ENCODE results near the gene CSTF2T.
A peak's percentile ranks its signal among the peaks of the same experiment; 100 is the strongest.
"Not testable (repeated sequence)": the region's sequence is repeated elsewhere in the genome, so short reads cannot be mapped to it uniquely, and the experiment has no call there.

The CSTF2T gene

DNA sequence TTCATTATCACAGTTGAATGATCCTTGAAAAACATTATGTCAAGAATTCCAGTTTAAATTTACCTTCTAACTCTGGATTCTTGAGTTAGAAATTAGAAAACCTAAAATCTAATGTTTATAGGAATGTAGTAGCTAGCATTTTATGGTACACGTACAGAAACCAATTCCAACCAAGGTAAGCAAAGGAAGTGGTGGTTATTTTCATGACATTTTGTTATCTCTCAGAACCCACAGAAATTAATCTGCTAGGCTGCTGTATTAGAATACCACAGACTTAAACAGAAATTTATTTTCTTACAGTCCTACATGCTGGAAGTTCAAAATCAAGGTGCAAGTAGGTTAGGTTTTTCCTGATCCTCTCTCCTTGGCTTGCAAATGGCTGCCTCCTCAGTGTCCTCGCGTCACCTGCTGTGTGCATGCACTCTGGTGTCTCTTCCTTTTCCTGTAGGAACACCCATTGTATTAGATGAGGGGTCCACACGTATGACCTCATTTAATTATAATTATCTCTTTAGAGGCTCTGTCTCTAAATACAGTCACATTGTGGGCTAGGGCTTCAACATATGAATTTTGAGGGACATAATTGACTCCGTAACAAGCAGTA, 8.5 kb upstream of the CSTF2T start:
- no peak overlapping the region for H3K4me3 Mint-ChIP-seq

DNA sequence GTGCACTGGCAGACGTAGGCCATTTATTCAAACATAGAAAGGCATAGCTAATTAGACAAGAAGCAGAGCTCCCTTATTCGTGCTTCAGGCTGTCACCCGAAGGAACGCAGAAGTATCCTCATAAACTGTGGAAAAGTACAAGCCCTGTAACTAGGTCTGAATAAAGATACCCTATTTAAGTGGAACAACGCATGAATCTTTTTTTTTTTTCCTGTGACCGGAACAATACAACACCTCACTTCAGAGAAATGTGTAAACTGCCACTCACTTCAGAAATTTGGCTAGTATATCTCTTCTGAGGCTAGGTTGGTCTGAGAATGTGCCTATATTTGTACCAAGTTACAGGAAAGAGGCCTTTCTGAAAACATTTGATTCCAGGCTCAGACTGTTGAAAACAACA, 8.0 kb upstream of the CSTF2T start:
- no peak for DNase-seq
- H3K9me3 Mint-ChIP-seq: no peaks in the 10 kb centered on the region
- H3K27me3 Mint-ChIP-seq: no peaks in the 10 kb centered on the region
- H3K4me1 Mint-ChIP-seq: peaks cover 14% of the 10 kb centered on the region
- no peak overlapping the region for H3K27ac Mint-ChIP-seq
- no peaks in the 10 kb centered on the region for H3K36me3 Mint-ChIP-seq (ENCODE audit: low read depth)
- H3K4me3 Mint-ChIP-seq: no peak overlapping the region
- no peak for ATAC-seq

More for the DNA sequence above, 8.5 kb upstream of the CSTF2T start:
- no peak for DNase-seq
- ATAC-seq: no peak
- H3K27me3 Mint-ChIP-seq: no peaks in the 10 kb centered on the region
- H3K4me1 Mint-ChIP-seq: peaks cover 14% of the 10 kb centered on the region
- H3K27ac Mint-ChIP-seq: no peak overlapping the region
- H3K9me3 Mint-ChIP-seq: no peaks in the 10 kb centered on the region
- no peaks in the 10 kb centered on the region for H3K36me3 Mint-ChIP-seq (ENCODE audit: low read depth)

DNA sequence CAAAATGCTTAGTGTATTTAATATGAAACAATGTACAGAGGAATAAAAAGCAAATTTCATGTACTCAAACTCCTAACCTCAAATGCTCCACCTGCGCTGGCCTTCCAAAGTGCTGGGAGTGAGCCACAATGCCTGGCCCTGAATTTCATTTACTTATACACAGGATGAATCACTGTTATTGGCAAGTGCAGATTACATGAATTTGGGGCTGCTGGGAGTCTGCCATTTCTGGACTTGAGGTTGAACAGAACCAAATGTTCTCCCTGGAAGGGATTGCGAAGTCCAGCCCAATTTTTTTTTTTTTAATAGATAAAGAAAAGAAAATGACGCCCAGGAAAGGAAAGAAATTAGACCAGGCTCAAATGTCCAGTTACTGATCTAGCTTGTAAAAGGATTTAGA, 6.8 kb upstream of the CSTF2T start:
- no peaks in the 10 kb centered on the region for H3K9me3 Mint-ChIP-seq
- H3K27me3 Mint-ChIP-seq: no peaks in the 10 kb centered on the region
- no peak overlapping the region for H3K27ac Mint-ChIP-seq
- ATAC-seq: no peak
- H3K4me1 Mint-ChIP-seq: peaks cover 17% of the 10 kb centered on the region
- DNase-seq: no peak
- no peaks in the 10 kb centered on the region for H3K36me3 Mint-ChIP-seq (ENCODE audit: low read depth)
- H3K4me3 Mint-ChIP-seq: no peak overlapping the region

DNA sequence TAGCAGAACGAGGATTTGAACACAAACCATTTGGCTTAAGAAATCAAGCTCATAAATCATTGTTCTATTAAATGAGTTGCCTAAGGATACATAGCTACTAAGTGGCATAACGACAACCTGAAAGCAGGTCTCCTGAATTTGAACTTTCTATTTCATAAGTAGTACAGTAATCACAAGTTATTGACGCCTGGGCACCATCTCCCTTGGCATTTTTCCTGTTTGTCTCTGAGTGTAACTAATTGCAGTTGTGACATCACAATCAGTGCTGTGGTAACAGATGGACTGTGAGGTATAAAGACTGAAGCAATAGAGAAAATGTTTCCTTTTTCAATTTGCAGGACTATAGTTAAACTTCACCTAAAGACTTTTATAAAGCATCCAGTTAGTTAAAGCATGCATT, 6.4 kb upstream of the CSTF2T start:
- Mint-ChIP-seq H3K4me1 (peaks cover 17% of the 10 kb centered on the region), H3K9me3 (no peaks in the 10 kb centered on the region), H3K36me3 (ENCODE audit: low read depth) (no peaks in the 10 kb centered on the region), H3K4me3 (no peak overlapping the region), H3K27me3 (no peaks in the 10 kb centered on the region), H3K27ac (no peak overlapping the region)
- ATAC-seq: no peak
- DNase-seq: no peak

DNA sequence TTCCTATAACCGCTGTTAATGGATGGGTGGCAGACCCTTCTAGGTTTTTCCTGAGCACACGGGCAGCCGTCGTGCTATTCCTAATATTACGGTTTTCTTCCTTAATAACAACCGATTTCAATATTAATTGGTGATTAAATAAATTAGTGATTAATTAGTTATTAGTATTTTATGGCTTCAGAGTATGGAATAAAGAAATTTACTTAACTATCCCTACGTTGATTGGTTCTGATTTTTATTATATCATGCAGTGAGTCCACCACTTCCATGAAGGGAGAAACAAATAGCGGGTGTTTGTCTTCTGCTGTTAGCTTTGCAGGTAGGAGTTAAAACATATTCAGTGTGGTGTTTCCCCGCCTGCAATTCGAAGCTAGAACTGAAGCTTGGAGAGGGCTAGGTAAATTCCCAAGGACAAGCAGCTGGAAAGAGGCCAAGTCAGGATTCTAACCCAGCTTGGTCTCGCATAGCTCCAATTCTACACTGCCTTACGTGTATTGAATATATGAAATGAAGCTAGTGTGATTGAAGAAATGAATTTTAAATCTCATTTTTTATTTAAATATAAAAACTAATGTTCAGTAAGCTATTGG, 928 bp upstream of the CSTF2T start:
- Mint-ChIP-seq H3K4me3 (peak overlapping the region; percentile 94), H3K27ac (peak overlapping the region; percentile 99), H3K9me3 (no peaks in the 10 kb centered on the region), H3K27me3 (no peaks in the 10 kb centered on the region), H3K4me1 (peaks cover 46% of the 10 kb centered on the region), H3K36me3 (ENCODE audit: low read depth) (peaks cover 34% of the 10 kb centered on the region)
- DNase-seq: peak; percentile 27
- ATAC-seq: peak; percentile 5

GRCh38 chr10:51699145-51699474, 285 bp downstream of the CSTF2T start:
- ATAC-seq: peak; percentile 40

DNA sequence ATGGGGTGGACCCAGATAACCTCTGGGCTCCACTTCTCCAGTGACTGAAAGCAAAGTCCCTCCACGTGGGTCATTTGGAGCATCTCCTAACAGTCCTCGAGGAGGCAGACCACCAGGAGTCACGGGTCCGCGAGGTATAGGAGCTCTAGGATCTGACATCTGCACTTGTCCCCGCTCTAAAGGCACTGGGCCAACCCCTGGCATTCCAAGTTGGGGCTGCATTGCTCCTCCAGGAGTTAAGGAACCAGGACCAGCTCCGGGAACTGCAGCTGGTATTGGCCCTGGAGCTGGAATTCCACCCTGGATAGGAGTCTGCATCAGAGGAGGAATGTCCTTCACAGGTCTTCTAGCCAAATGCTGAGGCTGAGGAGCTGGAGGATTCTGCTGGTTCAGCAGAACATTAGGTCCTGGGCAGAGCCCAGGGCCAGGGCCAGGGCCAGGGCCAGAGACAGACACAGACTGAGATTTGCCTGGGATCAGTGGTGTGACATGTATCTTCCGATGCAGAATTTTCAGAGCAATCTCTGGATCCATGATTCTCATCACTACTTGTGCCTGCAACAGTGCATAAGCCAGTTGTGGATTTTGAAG, 827 bp downstream of the CSTF2T start:
- ATAC-seq (no peak), DNase-seq (no peak)
- peaks cover 52% of the 10 kb centered on the region for H3K4me1 Mint-ChIP-seq
- H3K9me3 Mint-ChIP-seq: no peaks in the 10 kb centered on the region
- peaks cover 37% of the 10 kb centered on the region for H3K36me3 Mint-ChIP-seq (ENCODE audit: low read depth)
- peak overlapping the region; percentile 94 for H3K4me3 Mint-ChIP-seq
- no peaks in the 10 kb centered on the region for H3K27me3 Mint-ChIP-seq
- H3K27ac Mint-ChIP-seq: peak overlapping the region; percentile 99

More at GRCh38 chr10:51699145-51699474, 285 bp downstream of the CSTF2T start:
- H3K4me3 Mint-ChIP-seq: peak overlapping the region; percentile 94
- peaks cover 52% of the 10 kb centered on the region for H3K4me1 Mint-ChIP-seq
- no peaks in the 10 kb centered on the region for H3K9me3 Mint-ChIP-seq
- peak overlapping the region; percentile 99 for H3K27ac Mint-ChIP-seq
- H3K27me3 Mint-ChIP-seq: no peaks in the 10 kb centered on the region
- H3K36me3 Mint-ChIP-seq (ENCODE audit: low read depth): peaks cover 36% of the 10 kb centered on the region
- DNase-seq: no peak

- peaks cover 38% of the 10 kb centered on the region for H3K36me3 Mint-ChIP-seq (ENCODE audit: low read depth)
- no peaks in the 10 kb centered on the region for H3K9me3 Mint-ChIP-seq
- DNase-seq (no peak), ATAC-seq (no peak)
- peaks cover 49% of the 10 kb centered on the region for H3K4me1 Mint-ChIP-seq
- H3K27me3 Mint-ChIP-seq: no peaks in the 10 kb centered on the region
- peak overlapping the region; percentile 61 for H3K4me3 Mint-ChIP-seq
- H3K27ac Mint-ChIP-seq: peak overlapping the region; percentile 60
Observed at GRCh38 chr10:51696251-51696650, 3.1 kb downstream of the CSTF2T start.

GRCh38 chr10:51694086-51694768, 5.2 kb downstream of the CSTF2T start:
- no peak overlapping the region for H3K4me3 Mint-ChIP-seq
- H3K27ac Mint-ChIP-seq: no peak overlapping the region
- peaks cover 40% of the 10 kb centered on the region for H3K4me1 Mint-ChIP-seq
- peaks cover 36% of the 10 kb centered on the region for H3K36me3 Mint-ChIP-seq (ENCODE audit: low read depth)
- H3K27me3 Mint-ChIP-seq: no peaks in the 10 kb centered on the region
- ATAC-seq (no peak), DNase-seq (no peak)
- no peaks in the 10 kb centered on the region for H3K9me3 Mint-ChIP-seq

DNA sequence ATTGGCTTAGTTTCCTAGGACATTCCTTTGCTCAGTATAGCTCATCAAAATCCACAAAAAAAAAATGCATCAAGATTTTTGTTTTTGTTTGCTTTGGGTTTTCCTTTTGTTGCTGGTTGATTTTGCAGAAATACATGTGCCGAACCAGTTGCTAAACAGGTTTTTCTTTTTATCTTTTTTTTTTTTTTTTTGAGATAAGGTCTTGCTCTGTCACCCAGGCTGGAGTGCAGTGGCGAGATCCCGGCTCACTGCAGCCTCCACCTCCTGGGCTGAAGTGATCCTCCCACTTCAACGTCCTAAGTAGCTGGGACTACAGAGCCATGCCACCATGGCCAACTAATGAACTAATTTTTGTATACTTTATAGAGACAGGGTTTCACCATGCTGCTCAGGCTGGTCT, 8.3 kb downstream of the CSTF2T start:
- no peak overlapping the region for H3K4me3 Mint-ChIP-seq
- H3K27ac Mint-ChIP-seq: no peak overlapping the region
- DNase-seq: no peak
- no peak for ATAC-seq
- no peaks in the 10 kb centered on the region for H3K27me3 Mint-ChIP-seq
- H3K9me3 Mint-ChIP-seq: no peaks in the 10 kb centered on the region
- H3K36me3 Mint-ChIP-seq (ENCODE audit: low read depth): peaks cover 11% of the 10 kb centered on the region
- H3K4me1 Mint-ChIP-seq: peaks cover 14% of the 10 kb centered on the region

DNA sequence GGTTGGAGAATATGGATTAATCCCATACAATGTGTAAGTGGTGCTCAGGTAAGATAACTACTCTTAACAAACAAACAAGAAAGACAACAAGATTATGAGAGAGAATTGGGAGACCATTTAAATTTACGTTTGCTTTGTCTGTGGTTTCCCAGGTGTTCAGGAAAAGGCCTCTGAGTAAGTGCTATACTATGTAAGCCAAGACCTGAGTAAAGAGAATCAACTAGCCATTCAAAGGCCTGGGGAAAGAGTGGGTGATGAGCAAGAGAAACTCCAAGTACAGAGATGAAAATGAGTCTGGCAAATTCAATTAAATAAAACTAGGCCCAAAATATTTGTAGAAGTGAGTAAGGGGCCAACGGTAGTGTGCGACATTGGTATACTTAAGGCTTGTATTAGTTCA, 9.9 kb downstream of the CSTF2T start:
- Mint-ChIP-seq H3K4me3 (no peak overlapping the region), H3K4me1 (peaks cover under 1% of the 10 kb centered on the region), H3K27ac (no peak overlapping the region), H3K36me3 (ENCODE audit: low read depth) (peaks cover 2% of the 10 kb centered on the region), H3K9me3 (no peaks in the 10 kb centered on the region), H3K27me3 (no peaks in the 10 kb centered on the region)
- DNase-seq (no peak), ATAC-seq (no peak)

DNA sequence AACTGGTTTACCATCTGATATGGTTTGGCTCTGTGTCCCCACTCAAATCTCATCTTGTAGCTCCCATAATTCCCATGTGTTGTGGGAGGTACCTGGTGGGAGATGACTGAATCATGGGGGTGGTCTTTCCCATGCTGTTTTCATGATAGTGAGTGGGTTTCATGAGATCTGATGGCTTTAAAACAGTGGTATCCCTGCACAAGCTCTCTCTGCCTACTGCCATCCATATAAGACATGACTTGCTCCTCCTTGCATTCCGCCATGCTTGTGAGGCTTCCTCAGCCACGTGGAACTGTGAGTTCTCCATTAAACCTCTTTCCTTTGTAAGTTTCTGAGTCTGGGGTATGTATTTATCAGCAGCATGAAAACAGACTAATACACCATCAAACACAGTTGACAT, 10.6 kb downstream of the CSTF2T start:
- not testable (repeated sequence) for H3K27me3 Mint-ChIP-seq; ATAC-seq; H3K4me3 Mint-ChIP-seq; DNase-seq; H3K36me3 Mint-ChIP-seq (ENCODE audit: low read depth); H3K4me1 Mint-ChIP-seq; H3K27ac Mint-ChIP-seq; H3K9me3 Mint-ChIP-seq

DNA sequence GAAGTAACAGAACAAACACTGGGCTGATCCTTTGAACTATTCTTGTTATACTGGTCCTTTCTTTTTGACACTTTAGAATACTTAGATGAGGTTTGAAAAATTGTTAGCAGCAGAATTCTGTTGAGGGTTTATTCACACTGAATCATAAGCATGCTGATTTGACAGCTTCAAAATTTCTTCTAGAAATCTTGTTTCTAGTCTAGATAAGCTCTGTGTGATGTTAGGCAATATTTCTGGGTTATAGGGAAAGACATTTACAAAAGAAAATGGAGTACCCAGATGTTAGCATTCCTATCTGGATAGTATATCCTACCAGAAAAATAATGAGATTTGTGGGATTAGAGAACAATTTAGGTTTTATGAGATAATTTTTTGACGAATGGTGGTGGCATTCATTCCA, 12.1 kb downstream of the CSTF2T start:
- DNase-seq (no peak), ATAC-seq (no peak)
- Mint-ChIP-seq H3K4me1 (no peaks in the 10 kb centered on the region), H3K27ac (no peak overlapping the region), H3K27me3 (peaks cover 3% of the 10 kb centered on the region), H3K36me3 (ENCODE audit: low read depth) (no peaks in the 10 kb centered on the region), H3K4me3 (no peak overlapping the region), H3K9me3 (no peaks in the 10 kb centered on the region)

- no peak for DNase-seq
- no peak overlapping the region for H3K27ac Mint-ChIP-seq
Observed at GRCh38 chr10:51685768-51686167, 13.6 kb downstream of the CSTF2T start.

DNA sequence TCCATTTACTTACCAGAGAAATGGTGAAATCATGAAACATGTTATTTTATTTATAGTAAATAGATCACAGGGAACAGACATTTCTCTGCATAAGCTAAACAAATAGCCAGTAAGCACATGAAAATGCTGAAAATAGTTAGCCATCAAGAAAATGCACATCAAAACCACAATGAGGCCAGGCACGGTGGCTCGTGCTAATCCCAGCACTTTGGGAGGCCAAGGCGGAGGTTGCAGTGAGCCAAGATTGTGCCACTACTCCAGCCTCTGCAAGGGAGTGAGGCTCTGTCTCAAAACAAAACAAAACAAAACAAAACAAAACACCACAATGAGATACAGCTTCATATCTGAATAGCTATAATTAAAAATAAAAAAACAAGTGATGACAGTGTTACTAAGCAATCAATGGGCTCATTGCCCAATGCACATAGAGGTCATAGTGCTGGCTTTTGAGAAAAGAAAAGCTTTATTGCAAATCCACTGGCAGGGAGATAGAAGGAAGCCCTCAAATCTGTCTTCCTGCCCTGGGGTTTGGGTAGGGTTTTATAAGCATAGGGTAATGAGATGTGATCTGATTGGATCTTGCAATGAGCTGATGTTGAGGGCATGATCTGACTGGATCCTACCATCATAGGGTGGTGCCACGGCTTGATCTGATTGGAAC, 16.2 kb downstream of the CSTF2T start:
- ATAC-seq: no peak
- DNase-seq: no peak
- Mint-ChIP-seq H3K4me1 (no peaks in the 10 kb centered on the region), H3K4me3 (no peak overlapping the region), H3K36me3 (ENCODE audit: low read depth) (no peaks in the 10 kb centered on the region), H3K9me3 (no peaks in the 10 kb centered on the region), H3K27me3 (peaks cover 19% of the 10 kb centered on the region), H3K27ac (no peak overlapping the region)

More at GRCh38 chr10:51685768-51686167, 13.6 kb downstream of the CSTF2T start:
- Mint-ChIP-seq H3K4me1 (no peaks in the 10 kb centered on the region), H3K27me3 (peaks cover 5% of the 10 kb centered on the region), H3K9me3 (no peaks in the 10 kb centered on the region), H3K4me3 (no peak overlapping the region), H3K36me3 (ENCODE audit: low read depth) (no peaks in the 10 kb centered on the region)
- ATAC-seq: no peak
